Dermis blood vessel endothelial cell (primary cell): Measurements from ENCODE around the gene EHD3. TPM values are rescaled to one million over a fixed set of nuclear protein-coding genes. Genes with fewer than 3 reads are reported as not detected.
A peak's percentile ranks its signal among the peaks of the same experiment; 100 is the strongest.

ENCODE experiments used
- DNase-seq: peaks from one replicate; pipeline ENCODE4 v3.0.0; 2010
- total RNA-seq: library from RNA; depleted of rRNA; stranded (reverse); fragments of >200 nt; gene quantifications from 2 replicates; pipeline ENCODE4 v1.2.3, GENCODE V29; 2014

EHD3 gene
- 6.0 and 7.8 TPM in 2 replicates for total RNA-seq

DNA sequence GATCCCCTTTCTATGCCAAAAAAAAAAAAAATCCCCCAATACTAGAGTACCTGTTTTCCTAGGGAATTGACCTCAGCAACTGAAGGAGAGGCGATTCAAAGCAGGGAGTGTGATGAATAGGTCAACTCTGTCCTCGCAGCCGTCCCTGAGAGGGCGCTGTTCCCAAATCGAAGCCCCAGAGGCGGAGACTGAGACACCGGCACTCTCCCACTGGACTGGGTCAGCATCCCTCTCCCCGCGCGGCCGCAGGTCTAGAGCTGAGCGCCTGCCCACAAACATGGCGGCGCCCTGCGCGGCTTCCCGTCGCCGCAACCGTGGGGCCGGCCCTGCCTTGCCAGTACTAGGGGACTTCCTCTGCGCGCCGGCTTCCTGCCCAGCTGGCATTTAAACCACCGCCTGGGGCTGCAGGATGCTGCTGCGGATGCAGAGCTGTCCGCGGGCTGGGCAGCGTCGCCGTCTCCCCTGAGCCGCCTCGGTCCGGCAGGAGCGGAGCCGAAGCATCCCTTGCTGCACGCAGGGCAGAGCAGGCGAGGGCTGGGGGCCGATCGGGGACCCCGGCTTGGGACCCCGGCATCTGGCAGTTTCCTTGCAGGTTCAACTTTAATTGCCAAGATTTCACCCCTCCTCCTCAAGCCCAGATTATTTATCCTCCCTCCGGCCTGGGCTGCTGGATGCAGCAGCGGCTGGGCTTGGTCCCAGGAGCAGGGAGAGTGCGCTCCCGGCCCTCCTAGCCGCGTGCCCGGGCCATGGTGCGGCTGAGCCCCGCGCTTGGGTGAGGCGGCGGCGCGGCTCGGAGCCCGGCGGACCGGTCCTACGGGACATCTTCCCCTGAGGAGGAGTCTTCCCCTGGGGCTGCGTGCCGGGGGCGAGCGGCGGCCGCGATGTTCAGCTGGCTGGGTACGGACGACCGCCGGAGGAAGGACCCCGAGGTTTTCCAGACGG lies at the start of gene EHD3:
Gene EHD3 (plus strand): TSS at position 412 of the 942 bp plus-strand sequence. CDS start 470 bp downstream, at position 882.
- DNase-seq: peak; percentile 73

- DNase-seq: no peak
Measured at GRCh38 chr2:31187166-31187565, 46.8 kb upstream of the EHD3 start.

- no peak for DNase-seq
Measured at GRCh38 chr2:31188131-31188530, 45.8 kb upstream of the EHD3 start.

- no peak for DNase-seq
Measured at GRCh38 chr2:31189141-31189540, 44.8 kb upstream of the EHD3 start.

DNA sequence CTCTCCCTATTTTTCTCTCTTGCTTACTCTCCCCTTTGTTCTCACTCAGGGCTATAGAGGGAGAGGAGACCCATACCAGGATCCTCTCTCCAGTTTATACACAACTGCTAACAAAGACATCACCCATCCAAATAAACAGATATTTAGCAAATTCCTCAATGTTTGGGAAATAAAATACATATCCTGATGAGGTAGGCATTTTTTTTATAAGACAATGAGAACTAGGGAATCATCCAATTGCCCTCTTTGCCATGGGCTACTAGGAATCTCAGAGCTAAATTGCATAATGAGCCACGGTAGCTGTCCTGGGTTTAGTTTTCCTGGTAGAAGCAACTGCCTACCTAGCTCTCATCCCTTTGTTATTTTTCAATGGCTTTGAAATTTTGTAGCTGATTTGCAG lies 43.8 kb upstream of the EHD3 start:
- no peak for DNase-seq

GRCh38 chr2:31191931-31192330 lies 42.0 kb upstream of the EHD3 start:
- DNase-seq: no peak

DNA sequence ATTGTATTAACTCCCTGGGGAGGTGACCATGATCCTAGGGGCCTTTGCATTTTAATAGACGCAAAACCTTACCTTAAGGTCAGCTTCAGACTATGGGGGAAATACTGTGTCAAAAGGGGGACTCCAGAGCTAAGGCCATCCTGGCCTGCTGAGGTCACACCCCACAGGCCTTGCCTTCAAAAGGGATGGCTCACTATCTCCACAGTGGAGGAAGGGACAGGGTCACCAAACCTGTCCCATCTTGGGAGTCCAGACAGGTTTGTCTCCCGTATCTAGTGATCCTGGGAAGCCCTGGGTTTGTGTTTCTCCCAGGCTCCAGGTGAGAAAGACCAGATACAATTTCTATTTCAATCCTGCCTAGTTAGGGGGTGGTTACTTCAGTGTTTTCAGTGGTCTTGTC lies 41.6 kb upstream of the EHD3 start:
- DNase-seq: no peak

- DNase-seq: no peak
Measured at GRCh38 chr2:31192851-31193392, 41.0 kb upstream of the EHD3 start.

DNA sequence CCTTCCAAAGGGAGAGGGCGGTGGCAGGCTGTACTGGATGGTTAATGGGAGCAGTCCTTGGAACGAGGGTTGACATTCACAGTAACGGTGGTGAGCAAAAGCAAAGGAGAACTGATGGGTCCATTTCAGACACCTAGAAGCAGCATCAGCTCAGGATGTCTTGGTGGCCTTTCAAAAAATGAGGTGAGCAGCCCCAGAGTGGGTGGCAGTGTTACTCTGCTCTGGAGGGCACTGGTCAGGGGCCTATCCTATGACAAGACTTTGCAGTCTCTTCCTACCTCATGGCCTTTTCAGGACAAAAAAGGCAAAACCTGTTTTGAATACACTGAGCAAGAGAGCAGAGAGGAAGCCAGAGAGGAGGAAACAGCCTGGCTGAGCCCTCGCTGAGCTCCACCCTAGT lies 40.1 kb upstream of the EHD3 start:
- no peak for DNase-seq

- DNase-seq: no peak
Measured at GRCh38 chr2:31196622-31197021, 37.3 kb upstream of the EHD3 start.

- no peak for DNase-seq
Measured at GRCh38 chr2:31197166-31197565, 36.8 kb upstream of the EHD3 start.

DNA sequence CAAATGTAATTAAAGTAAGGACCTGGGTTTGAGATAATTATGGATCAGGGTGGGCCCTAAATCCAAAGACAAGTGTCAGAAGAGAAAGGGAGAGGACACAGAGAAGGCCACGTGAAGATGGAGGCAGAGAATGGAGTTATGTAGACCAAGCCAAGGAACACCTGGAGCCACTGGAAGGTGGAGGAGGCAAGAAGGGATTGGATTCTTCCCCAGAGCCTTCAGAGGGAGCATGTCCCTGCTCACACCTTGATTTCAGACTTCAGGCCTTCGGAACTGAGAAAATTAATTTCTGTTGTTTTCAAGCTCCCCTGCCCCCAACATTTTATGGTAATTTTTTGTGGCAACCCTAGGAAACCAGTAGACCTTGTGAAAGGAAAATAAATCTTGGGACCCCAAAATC lies 36.3 kb upstream of the EHD3 start:
- no peak for DNase-seq

DNA sequence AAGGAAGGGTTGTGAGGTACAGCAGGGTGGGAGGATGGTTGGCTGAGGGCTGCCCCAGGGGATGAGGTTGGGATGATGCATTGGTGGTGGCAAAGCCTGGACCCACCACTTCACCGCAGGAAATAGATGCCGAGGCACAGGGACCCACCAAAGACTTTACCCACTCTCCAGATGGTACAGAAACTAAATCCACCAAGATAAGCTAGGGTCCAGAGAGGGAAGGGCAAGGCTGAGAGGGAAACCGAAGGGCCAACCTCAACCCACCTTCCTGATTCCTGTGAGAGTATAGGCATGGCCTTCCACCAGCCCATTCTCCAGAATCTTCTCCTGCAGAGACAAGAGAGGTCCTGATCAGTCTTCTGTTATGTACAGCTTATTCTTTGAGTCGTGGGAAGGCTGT lies 34.7 kb upstream of the EHD3 start:
- DNase-seq: no peak

GRCh38 chr2:31200972-31201371 lies 33.0 kb upstream of the EHD3 start:
- no peak for DNase-seq

GRCh38 chr2:31202041-31202440 lies 31.9 kb upstream of the EHD3 start:
- no peak for DNase-seq

GRCh38 chr2:31202833-31203232 lies 31.1 kb upstream of the EHD3 start:
- DNase-seq: no peak

DNA sequence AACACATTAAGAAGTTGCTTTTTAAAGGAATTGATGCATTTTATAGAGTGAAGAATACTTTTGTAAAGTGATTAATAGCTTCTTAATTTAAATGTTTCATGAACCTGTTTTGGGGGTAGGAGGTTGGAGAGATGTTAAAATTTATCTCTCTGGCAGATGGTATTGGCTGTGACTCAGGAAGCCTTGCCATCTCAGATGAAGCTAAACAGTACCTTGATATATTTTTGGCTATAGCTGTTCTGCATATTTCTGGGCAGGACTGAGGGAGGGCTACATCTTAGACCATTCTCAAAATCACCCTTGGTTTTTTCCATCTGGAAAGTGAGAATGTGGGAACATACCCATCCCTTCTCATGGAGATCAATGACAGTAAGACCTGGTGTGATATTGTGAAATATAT lies 30.0 kb upstream of the EHD3 start:
- no peak for DNase-seq

GRCh38 chr2:31204783-31205182 lies 29.2 kb upstream of the EHD3 start:
- DNase-seq: no peak

GRCh38 chr2:31205186-31205585 lies 28.8 kb upstream of the EHD3 start:
- no peak for DNase-seq

GRCh38 chr2:31205613-31206012 lies 28.3 kb upstream of the EHD3 start:
- DNase-seq: no peak

DNA sequence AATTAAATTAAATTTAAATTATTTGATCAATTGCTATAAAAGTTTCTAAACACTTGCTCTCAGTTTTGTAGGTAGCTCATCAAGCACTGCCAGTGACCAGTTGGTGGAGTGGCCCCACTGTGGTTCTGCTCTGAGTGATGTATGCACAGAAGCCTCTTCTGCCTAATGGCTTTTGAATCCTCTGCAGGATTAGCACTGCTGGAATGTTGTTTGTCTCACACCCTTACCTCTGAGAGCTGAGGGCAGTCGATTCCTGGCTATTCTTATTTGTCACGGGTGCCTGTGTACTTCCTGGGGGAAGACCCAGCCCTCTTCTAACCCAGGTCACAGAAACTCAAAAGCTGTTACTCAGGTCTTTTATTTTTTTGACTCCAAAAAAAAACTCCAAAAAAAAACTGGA lies 26.2 kb upstream of the EHD3 start:
- DNase-seq: no peak

- DNase-seq: no peak
Measured at GRCh38 chr2:31208240-31208639, 25.7 kb upstream of the EHD3 start.

DNA sequence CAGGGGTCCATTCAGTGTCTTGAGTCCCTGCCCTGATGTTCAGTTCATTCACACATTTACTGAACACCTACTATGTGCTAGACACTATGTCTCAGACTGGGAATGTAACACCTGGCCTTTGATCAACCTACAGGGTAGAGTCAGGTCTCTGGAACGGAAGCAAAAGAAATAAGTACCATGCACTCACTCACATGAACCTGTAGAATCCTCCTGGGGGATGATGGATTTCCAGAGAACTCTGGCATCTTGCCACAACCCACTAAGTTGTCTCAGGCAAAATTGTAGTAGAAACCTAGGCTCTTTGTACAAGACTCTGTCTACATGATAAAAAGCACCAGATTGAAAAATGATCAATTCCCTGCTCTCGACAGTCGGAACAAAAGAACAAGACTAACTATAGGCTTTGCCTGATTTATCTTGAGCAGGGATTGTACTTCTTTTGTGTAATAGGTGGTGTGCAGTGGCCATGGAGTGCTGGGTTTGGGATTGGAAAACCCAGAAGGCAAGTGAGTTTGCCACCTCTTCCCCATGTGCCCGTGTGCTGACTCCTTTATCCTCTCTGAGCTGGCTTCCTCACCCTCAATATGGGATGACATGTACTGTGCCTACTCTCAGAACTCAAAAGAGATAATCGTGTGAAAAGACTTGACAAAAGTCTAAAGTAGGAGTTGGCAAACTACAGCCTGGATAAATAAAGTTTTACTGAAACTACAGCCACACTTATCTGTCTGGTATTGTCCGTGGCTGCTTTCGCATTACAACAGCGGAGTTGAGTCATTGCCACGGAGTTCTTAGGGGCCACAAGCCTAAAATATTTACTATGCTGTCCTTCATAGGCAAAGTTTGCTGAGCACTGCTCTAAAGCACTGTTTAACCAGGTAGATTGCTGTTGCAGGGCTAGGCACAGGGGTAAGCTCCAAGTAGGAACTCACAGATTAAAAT lies 21.0 kb upstream of the EHD3 start:
- no peak for DNase-seq
